ENCODE data around the gene OSBPL10.

DNA sequence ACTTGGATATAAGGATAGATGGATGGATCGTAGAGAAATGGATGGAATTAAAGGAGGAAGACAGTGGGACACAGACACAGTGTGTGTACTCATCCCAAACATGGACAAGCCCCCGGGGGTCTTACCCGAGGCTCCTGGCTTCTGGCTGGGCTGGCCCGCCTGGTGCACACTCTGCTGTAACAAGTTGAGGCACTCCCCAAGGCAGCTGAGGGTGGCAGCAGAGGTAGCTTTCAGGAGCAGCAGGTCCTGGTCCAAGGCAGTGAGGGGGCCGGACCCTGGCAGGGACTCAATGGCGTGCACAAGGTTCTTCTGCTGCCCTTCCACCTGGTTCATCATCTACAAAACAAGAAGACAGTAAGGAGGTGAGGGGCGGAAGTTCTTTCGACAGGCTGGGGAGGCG, 233.3 kb downstream of the OSBPL10 start:
- no peak for TF ChIP-seq CTCF (conservative IDR thresholded peaks at IDR 0.05 in 1 of 2, IDR thresholded peaks at IDR 0.05 in 1 of 2; ENCODE audit: extremely low read depth in 1 of 2, insufficient read depth in 1 of 2, low read depth in 1 of 2, low read length in 2 of 2)
- TF ChIP-seq EZH2 (IDR thresholded peaks at IDR 0.05; ENCODE audit: borderline replicate concordance, low read length), result no peak

All from mammary epithelial cell (primary cell).